Measurements from ENCODE around the gene APCDD1L. TPM values are rescaled to one million over a fixed set of nuclear protein-coding genes. Genes with fewer than 3 reads are reported as not detected.

APCDD1L gene
- total and polyA plus RNA-seq, 2 experiments from 2014 or later: 0.23 TPM; not detected in 1

DNA sequence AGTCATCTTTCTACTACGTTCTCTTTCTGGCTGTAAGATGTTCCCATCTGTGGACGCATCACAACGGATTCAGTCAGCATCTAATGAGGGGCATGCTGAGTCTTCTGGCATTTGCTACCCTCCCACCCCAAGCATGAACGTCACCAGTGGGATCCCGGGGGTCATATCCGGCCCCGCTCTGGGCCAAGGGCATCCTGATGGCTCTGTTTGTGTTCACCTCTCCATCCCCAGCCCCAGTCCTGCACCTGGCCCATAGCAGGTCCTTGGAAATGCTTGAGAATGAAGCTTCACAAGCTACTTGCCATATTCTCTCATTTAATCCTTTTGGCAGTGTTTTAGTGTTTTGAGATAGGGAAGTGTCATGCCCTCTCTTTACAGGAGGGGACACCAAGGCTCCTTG, 14.9 kb downstream of the APCDD1L start:
- Histone ChIP-seq H3K9me3 (ENCODE audit: low read depth) (no peaks in the 10 kb centered on the region), H3K27me3 (no peaks in the 10 kb centered on the region), H4K20me1 (ENCODE audit: insufficient read depth, poor library complexity, severe bottlenecking) (no peaks in the 10 kb centered on the region), H3K36me3 (replicated peaks; ENCODE audit: insufficient read depth, low read depth) (no peaks in the 10 kb centered on the region), H3K4me1 (ENCODE audit: insufficient read depth) (no peaks in the 10 kb centered on the region), H3K4me3 (no peak overlapping the region), H3K79me2 (no peaks in the 10 kb centered on the region), H3K4me2 (no peak overlapping the region), H2AFZ (no peak overlapping the region), H3K9me2 (replicated peaks; ENCODE audit: insufficient read depth) (no peaks in the 10 kb centered on the region), H3K27ac (no peak overlapping the region)
- no peak for DNase-seq (ENCODE audit: low spot score)
- 97% methylated on average over 7 of the region's 7 CpGs for WGBS (ENCODE audit: low lambda C conversion rate, missing lambda C conversion rate)
- no peak for TF ChIP-seq CTCF (IDR thresholded peaks at IDR 0.05; ENCODE audit: poor library complexity)
- no peak for TF ChIP-seq EZH2 (IDR thresholded peaks at IDR 0.05; ENCODE audit: borderline replicate concordance)
- TF ChIP-seq EZH2phosphoT487 (IDR thresholded peaks at IDR 0.05; ENCODE audit: low read depth, severe bottlenecking, unreplicated experiment): no peak

GRCh38 chr20:58498470-58499068, 16.6 kb downstream of the APCDD1L start:
- H3K4me3 ChIP-seq: no peak overlapping the region
- 83% methylated on average over 9 of the region's 9 CpGs for WGBS (ENCODE audit: low lambda C conversion rate, missing lambda C conversion rate)
- H2AFZ ChIP-seq: no peak overlapping the region
- no peaks in the 10 kb centered on the region for H3K27me3 ChIP-seq
- H3K9me3 ChIP-seq (ENCODE audit: low read depth): no peaks in the 10 kb centered on the region
- H3K4me1 ChIP-seq (ENCODE audit: insufficient read depth): no peaks in the 10 kb centered on the region
- no peak overlapping the region for H3K4me2 ChIP-seq
- TF ChIP-seq EZH2phosphoT487 (IDR thresholded peaks at IDR 0.05; ENCODE audit: low read depth, severe bottlenecking, unreplicated experiment): no peak
- TF ChIP-seq CTCF (IDR thresholded peaks at IDR 0.05; ENCODE audit: poor library complexity): no peak
- no peak for TF ChIP-seq EZH2 (IDR thresholded peaks at IDR 0.05; ENCODE audit: borderline replicate concordance)
- no peak for DNase-seq (ENCODE audit: low spot score)
- no peaks in the 10 kb centered on the region for H3K79me2 ChIP-seq
- no peak overlapping the region for H3K27ac ChIP-seq
- H3K36me3 ChIP-seq (replicated peaks; ENCODE audit: insufficient read depth, low read depth): no peaks in the 10 kb centered on the region
- H3K9me2 ChIP-seq (replicated peaks; ENCODE audit: insufficient read depth): no peaks in the 10 kb centered on the region
- H4K20me1 ChIP-seq (ENCODE audit: insufficient read depth, poor library complexity, severe bottlenecking): no peaks in the 10 kb centered on the region

GRCh38 chr20:58497724-58498469, 17.3 kb downstream of the APCDD1L start:
- no peaks in the 10 kb centered on the region for H3K4me1 ChIP-seq (ENCODE audit: insufficient read depth)
- no peaks in the 10 kb centered on the region for H3K36me3 ChIP-seq (replicated peaks; ENCODE audit: insufficient read depth, low read depth)
- no peak overlapping the region for H3K27ac ChIP-seq
- H3K4me3 ChIP-seq: no peak overlapping the region
- no peaks in the 10 kb centered on the region for H3K27me3 ChIP-seq
- DNase-seq (ENCODE audit: low spot score): no peak
- no peaks in the 10 kb centered on the region for H3K9me3 ChIP-seq (ENCODE audit: low read depth)
- TF ChIP-seq EZH2phosphoT487 (IDR thresholded peaks at IDR 0.05; ENCODE audit: low read depth, severe bottlenecking, unreplicated experiment): no peak
- no peak for TF ChIP-seq CTCF (IDR thresholded peaks at IDR 0.05; ENCODE audit: poor library complexity)
- TF ChIP-seq EZH2 (IDR thresholded peaks at IDR 0.05; ENCODE audit: borderline replicate concordance): no peak
- H3K4me2 ChIP-seq: no peak overlapping the region
- no peaks in the 10 kb centered on the region for H3K79me2 ChIP-seq
- 93% methylated on average over 13 of the region's 13 CpGs for WGBS (ENCODE audit: low lambda C conversion rate, missing lambda C conversion rate)
- H3K9me2 ChIP-seq (replicated peaks; ENCODE audit: insufficient read depth): no peaks in the 10 kb centered on the region
- no peak overlapping the region for H2AFZ ChIP-seq
- H4K20me1 ChIP-seq (ENCODE audit: insufficient read depth, poor library complexity, severe bottlenecking): no peaks in the 10 kb centered on the region
